Activated effector memory CD4-positive, alpha-beta T cell treated with anti-CD3 and anti-CD28 coated beads, Interleukin-2, amount 50 U/mL, for 16 hours (primary cell): ENCODE data around the gene GPN2.
A peak's percentile ranks its signal among the peaks of the same experiment; 100 is the strongest.

Source experiments
- DNase-seq: peaks from one replicate; pipeline ENCODE4 v3.0.0-alpha.2; 2020

Gene GPN2

DNA sequence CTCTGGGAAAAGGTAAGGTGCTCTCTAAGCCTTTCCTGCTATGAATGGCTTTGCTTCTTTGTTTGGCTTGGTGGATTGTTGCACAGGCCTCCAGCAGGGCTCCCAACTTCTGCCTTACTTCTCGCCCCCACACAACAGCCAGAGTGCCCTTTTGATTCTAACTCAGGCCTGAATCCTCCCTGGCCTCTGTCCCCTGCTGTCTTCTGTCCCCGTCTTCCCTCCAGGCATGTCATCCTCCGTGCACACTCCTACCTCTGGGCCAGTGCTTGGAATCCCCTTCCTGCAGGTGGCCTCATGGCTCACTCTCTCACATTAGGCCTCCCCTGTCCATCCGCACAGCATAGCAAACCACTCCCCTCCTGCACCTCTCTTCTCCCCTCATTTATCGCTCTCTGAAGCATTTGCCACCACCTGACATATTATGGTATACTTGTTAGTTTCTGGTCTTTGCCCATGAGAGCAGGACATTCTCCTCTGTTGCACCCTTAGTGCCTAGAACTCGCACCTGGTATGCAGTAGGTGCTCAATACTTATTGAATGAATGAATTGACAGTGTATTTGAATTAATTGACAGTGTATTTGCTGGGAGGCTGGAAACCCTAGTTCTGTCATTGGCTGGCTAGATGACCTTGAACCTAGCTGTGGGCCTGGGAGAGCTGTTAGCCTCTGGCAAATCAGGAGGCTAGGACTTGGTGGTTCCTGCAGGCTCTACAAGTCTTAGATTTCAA lies 60.7 kb downstream of the GPN2 start:
- DNase-seq: no peak

DNA sequence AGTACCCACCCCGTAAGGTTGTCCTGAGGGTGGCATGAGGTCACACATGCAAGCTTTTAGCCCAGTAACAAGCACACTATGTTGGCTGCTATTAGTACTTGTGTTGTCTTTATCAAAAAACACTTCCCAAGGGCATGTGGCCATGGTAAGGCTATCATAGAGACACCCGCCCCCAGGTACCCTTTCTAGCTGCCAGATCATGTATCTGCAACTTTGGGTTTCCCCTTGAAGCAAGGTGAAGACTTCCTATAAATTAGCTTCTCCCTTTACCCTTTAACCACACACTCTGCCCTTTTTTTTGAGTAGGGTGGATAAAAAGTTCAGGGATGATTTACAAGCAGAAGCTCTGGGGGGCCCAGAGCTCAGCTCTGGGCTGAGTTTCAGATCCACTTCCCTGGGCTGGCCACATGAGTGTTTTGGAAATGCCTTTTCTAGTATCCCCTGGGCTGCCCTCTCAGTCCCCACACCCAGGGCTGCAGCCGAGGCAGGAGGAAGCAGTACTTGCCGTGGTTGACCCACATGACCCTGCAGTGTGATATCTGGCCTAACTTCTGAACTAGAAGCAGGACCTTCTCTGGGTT lies 61.6 kb downstream of the GPN2 start:
- peak; percentile 75 for DNase-seq

DNA sequence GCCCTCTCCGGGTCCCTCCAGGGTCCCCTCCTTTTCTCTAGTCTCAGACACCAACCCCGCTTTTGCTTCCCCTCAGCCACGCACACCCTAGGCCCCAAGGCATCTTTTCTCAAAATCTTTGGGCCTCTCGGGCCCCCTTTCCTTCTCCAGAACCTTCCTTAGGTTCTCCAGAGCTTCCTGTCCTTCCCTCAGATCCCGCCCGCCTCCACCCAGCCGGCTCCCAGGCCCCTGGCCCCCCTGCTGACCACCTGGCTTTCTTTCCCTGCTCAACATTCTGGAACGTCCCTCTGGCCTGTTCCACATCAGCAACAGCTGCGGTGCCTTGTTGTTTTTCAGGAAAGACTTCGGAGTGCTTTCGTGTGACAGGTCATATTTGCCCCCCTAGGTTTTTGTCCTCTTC lies 62.4 kb downstream of the GPN2 start:
- DNase-seq: no peak

DNA sequence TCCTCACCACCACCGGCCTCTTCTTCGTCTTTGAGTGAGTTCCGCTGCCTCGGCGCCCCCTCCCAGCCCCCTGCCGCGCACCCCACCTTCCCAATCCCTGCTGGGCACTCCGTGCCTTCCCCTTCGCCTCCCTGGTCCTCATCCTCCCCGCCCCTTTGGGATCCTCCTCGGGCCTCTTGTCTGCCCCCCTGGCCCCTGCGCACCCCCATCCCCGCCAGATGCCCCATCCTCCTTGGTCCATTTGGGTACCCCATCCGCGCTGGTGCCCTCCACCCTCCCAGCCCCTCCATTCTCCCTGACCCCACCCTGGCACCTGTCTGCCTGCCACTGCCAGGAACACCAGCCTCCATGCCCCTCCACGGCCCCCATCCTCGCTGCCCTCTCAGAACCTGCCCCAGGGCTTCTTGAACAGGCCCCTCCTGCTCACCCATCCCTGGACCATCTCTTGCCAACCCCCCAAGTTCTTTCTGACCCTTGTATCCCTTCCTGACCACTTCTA lies 62.9 kb downstream of the GPN2 start:
- no peak for DNase-seq

DNA sequence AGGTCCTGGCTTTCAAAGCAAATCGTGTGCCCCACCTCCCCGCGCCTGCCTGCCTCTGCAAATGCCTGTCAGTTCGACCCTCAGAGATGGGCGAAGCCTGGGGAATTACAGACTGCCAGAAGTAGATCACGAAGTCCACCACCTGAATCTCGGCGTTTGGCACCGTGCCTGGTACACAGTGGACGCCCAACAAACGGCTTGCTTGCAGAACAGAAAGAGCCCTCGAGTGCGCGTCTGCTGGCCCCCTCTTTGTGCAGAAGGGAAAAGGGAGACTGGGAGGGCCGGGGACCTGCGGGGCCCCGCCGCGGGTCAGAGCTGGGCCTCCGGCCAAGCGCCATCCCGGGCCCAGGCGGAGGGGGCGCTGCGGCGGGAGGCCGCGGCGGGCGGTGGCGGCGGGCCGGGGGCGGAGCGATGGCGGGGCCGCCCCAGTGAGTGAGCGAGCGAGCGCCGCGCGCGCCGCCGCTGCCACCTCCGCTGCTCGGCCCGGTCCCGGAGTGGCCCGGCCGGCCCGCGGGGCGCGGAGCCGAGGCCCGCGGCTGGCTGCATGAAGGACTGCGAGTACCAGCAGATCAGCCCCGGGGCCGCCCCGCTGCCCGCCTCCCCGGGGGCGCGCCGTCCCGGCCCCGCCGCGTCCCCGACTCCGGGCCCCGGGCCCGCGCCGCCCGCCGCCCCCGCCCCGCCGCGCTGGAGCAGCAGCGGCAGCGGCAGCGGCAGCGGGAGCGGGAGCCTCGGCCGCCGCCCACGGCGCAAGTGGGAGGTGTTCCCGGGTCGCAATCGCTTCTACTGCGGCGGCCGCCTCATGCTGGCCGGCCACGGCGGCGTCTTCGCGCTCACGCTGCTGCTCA lies 63.6 kb downstream of the GPN2 start, which contains the start of gene ZDHHC18:
Gene ZDHHC18 (plus strand): TSS at position 428 of the 845 bp plus-strand sequence. CDS start 117 bp downstream, at position 545.
- peak; percentile 91 for DNase-seq
